Measurements from ENCODE around the gene FAHD2B. TPM values are rescaled to one million over a fixed set of nuclear protein-coding genes. Genes with fewer than 3 reads are reported as not detected.
"Not testable (repeated sequence)": the region's sequence is repeated elsewhere in the genome, so short reads cannot be mapped to it uniquely, and the experiment has no call there.

Gene FAHD2B, protein sequence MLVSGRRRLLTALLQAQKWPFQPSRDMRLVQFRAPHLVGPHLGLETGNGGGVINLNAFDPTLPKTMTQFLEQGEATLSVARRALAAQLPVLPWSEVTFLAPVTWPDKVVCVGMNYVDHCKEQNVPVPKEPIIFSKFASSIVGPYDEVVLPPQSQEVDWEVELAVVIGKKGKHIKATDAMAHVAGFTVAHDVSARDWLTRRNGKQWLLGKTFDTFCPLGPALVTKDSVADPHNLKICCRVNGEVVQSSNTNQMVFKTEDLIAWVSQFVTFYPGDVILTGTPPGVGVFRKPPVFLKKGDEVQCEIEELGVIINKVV
- 10 to 100 TPM in 6 of 10 donors, 1 to 10 TPM in 4; 5.9 to 16.1 (median 10.7) TPM for polyA plus RNA-seq (ENCODE audit: insufficient read length in 10 of 10)
- long read RNA-seq, donor 1, result 0 reads
- long read RNA-seq, donor 2, partial matches to known transcripts, result 8 of 9 reads
- long read RNA-seq, donor 2, other reads (novel, unspliced or antisense), result 0 of 9 reads
- long read RNA-seq, donor 3, result 0 reads
- long read RNA-seq, donor 4, result 0 reads
- long read RNA-seq, donor 5, partial matches to known transcripts, result 0 of 1 reads
- long read RNA-seq, donor 5, other reads (novel, unspliced or antisense), result 0 of 1 reads
- long read RNA-seq, donor 6, partial matches to known transcripts, result 0 of 1 reads
- long read RNA-seq, donor 6, other reads (novel, unspliced or antisense), result 0 of 1 reads
- long read RNA-seq, donor 7, partial matches to known transcripts, result 0 of 2 reads
- long read RNA-seq, donor 7, other reads (novel, unspliced or antisense), result 0 of 2 reads
- long read RNA-seq, donor 8, partial matches to known transcripts, result 0 of 1 reads
- long read RNA-seq, donor 8, other reads (novel, unspliced or antisense), result 0 of 1 reads
- long read RNA-seq, donor 9, result 0 reads

DNA sequence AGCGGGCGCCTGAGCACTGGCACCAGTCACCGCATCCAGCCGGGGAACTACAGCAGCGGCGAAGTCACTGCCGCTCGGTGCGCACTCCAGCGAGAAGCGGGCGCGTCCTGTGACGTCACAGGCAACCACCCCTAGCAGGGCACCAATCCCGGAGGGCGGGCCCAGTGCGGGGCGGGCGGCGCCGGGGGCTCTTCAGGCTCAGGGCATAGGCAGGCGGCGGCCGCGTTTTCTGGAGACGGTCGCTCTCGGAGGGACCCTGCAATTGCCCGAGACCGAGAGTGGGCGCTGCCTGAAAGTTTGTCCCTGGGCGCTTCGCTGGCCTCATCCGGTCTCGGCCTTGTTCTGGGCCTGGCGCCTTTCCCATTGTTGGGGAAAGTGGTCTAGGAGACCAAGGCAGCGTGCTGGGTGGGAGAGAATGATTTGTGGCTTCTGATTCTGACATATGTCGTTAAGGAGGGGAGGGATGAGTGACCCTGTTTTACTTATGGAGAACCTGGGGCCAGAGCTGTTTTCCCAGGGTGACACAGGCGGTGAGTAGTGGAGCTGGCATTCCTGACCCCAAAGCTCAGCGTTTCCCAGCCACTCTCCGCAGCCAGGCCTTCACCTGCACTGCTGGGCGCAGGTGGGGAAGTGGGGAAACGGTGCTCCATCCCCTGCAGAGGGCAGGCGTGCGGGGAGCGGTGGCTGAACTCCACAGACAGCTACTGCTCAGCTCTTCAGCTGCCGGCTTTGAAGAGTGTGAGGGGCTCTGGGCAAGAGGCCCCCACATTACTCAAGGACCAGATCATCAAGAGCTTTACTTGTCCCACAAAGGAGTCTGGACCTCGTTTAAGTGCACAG, at the start of gene FAHD2B:
TSS of gene FAHD2B (minus strand) at position 111 of the 840 bp plus-strand sequence. CDS start 3,176 bp downstream, outside the sequence.
- peak; percentile 59 to 80 (median 68) for DNase-seq

GRCh38 chr2:97144016-97144415, 49.3 kb upstream of the FAHD2B start:
- DNase-seq, result not testable (repeated sequence)

DNA sequence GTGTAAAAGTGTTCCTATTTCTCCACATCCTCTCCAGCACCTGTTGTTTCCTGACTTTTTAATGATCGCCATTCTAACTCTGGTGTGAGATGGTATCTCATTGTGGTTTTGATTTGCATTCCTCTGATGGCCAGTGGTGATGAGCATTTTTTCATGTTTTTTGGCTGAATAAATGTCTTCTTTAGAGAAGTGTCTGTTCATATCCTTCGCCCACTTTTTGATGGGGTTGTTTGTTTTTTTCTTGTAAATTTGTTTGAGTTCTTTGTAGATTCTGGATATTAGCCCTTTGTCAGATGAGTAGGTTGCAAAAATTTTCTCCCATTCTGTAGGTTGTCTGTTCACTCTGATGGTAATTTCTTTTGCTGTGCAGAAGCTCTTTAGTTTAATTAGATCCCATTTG, 34.4 kb upstream of the FAHD2B start:
- DNase-seq, result not testable (repeated sequence)

DNA sequence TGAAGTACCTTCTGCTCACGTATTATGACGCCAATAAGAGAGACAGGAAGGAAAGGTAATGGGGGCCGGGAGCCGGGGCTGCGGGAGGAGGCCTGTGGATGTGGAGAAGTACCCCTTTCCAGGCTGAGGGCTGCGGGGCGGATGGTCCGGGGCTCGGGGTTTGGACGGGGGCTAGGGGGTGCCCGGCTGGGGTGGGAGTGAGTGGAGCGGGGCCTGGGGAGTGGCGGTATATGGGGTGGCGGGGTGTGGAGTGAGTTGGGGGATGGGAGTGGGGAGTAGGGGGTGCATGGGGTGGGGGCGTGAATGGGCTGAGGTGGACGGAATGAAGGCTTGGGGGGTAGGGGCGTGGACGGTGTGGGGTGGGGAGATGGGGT, 19.2 kb upstream of the FAHD2B start:
- DNase-seq, result not testable (repeated sequence)

DNA sequence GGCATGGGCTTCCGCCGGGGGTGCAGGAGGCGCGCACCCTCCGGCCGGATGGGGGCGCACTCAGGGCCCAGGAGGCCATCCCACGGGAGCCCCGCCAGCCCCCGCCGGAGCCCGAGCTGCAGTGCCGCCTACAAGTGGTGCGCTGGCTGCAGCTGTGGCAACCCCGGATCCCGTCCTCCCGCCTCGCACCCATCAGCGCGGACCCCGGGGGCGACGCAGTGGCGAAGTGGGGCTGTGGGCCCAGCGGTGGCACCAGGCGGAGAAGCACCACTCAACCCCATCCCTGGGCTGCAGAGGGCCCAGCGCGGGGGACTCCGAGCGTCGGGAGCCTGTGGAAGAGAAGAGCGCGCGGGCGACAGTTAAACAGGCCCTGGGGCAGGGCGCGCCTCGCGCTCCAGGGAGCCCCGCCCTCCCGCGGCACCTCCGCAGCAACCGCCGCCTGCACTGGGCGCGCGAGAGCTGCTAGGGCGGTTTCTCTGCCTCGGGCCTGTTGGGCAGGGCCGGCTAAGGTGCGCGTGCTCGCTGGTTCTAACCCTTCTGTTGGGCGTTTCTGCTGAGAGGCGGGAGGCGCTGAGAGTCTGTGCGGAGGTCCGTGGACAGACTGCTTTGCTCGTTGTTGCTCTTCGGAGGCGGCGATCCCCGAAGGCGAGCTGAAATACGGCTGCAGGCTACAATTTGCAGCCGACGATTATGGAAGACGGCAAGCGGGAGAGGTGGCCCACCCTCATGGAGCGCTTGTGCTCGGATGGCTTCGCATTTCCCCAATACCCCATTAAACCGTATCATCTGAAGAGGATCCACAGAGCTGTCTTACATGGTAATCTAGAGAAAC, 18.6 kb upstream of the FAHD2B start, which contains the start of gene ANKRD36:
TSS of gene ANKRD36 (plus strand) at position 104 of the 832 bp plus-strand sequence. CDS start at position 691, 587 bp downstream.
- peak; percentile 78 to 92 (median 80) for DNase-seq

- peak; percentile 17 to 86 (median 44) for DNase-seq
These were observed 17.8 kb upstream of the FAHD2B start for GRCh38 chr2:97112320-97113049.

DNA sequence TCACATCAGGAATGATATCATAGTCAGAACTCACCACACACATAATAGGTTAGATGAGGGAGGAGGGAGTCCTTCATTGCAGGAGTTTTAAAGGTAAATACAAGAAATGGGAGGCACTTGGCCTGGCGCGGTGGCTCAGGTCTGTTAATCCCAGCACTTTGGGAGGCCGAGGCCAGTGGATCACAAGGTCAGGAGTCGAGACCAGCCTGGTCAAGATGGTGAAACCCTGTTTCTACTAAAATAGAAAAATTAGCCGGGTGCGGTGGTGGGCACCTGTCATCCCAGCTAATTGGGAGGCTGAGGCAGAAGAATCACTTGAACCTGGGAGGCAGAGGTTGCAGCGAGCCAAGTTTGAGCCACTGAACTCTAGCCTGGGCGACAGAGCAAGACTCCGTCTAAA, 16.6 kb upstream of the FAHD2B start:
- not testable (repeated sequence) for DNase-seq

DNA sequence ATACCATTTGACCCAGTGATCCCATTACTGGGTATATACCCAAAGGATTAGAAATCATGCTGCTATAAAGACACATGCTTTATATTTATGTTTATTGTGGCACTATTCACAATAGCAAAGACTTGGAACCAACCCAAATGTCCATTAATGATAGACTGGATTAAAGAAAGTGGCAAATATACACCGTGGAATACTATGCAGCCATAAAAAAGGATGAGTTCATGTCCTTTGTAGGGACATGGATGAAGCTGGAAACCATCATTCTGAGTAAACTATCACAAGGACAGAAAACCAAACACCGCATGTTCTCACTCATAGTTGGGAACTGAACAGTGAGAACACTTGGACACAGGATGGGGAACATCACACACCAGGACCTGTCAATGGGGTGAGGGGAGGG, 12.2 kb upstream of the FAHD2B start:
- DNase-seq, result not testable (repeated sequence)

DNA sequence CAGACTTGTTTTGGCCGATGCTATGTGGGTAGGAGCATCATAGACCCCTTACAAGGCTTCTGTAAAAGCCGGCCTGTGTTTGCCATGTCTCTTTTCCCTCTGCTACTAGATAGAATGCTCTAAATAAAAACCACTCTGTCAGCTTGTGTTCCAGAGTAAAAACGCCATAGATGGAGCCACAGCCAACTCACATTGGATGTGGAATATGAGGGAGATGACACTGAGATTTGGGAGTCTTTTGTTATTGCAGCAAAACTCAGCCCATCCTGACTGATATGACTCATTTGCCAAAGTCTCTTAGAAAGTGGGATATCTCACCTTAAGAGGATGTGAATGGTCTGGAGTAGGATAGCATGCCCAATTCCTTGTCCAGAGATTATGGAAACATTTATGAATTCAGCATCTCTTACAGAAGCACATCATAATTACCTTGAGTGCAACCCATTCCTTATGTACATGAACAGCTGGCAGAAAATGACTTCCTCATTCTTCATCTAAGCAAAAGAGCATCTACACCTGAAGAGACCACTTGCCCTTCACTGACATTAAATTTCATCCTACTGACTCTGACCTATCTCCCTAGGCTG, 4.2 kb upstream of the FAHD2B start:
- not testable (repeated sequence) for DNase-seq

GRCh38 chr2:97095661-97096060, 979 bp upstream of the FAHD2B start:
- no peak for DNase-seq

DNA sequence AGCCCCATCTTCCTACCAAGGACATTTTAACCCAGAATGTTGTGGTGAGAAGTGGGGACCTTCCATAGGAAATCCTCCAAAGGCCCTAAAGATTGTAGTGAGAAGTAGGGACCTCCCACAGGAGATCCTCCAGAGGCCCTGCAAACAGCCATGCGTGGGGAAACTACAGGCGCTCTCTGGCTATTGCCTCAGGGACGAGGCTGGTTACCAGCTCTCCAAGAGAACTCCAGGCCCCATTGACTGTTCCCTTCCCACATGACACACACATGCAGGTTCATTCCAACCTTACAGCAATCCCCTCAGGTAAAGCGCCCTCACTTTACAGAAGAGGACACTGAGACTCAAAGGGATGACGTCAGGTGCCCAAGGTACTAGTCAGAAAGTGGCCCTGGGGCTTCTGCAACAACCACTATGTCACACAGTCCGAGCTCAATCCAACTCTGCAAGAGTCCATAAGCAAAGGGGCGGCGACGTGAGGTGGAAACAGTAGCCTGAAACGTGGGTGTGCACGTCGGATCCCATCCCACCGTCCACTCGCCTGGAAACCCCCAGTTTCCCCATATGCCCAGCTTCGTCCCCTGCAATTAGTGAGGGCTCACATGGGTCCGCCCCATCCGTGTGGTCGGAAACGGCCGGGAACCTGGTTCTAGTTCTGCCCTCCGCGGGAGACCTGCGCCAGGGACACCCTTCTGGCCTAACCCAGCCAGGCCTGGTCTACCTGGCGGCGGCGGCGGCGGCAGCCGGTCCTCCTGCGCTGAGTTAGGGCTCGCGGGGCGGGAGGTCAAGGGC, 505 bp downstream of the FAHD2B start:
- DNase-seq, result peak in 1 of 3 donors; percentile 19

GRCh38 chr2:97092946-97093345, 1.7 kb downstream of the FAHD2B start:
- not testable (repeated sequence) for DNase-seq

DNA sequence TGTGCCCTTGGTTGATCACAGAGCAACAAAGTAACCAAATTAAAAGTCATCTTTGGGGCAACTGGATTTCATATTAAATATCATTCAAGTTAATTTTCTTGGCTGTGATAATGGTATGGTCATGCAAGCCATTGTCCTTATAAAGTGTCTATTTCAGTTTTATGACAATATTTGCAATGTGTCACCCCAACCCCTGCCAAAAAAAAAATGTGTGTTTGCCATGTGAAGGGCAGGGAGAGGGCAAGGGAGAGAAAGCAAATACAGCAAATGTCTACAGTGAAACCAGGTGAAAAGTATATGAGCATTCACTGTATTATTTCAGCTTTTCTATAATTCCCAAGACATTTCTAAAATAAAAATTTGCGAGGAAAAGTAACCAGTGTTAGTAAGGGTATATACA, 6.0 kb downstream of the FAHD2B start:
- DNase-seq, result not testable (repeated sequence)

DNA sequence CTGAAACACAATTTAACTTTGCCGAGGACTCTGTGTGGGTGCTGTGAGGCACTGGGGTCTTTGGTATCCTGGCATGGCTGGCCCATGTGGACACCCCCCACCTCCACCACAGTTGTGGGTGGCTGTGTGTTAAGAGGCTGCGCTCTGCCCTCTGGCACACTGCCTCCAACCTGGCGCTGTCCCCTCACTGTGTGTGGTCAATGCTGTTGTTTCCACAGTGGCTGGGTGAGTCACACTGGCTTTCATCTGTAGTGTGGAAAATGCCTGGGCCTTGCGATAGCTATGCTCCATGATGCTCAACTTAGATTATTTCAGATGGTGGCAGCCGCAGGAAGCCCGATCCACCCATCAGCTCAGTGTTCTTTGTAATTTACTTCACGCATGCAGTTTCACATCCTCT, 9.6 kb downstream of the FAHD2B start:
- DNase-seq, result not testable (repeated sequence)

DNA sequence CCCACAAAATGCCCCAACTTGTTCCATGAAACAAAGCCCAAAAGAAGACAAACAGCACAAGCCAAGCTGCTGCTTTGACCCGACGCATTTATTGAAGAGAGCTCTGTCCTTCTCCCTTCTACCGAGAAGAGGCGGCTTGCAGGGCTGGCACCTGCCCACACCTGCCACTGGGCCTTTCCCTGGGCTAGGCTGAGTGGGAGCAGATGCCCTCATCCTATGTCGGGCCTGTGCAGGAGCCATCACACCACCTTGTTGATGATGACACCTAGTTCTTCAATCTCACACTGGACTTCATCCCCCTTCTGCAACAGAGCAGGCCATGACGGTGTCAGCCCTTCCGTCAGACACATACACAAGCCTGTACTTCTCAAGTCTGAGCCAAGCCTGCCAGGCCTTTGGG, 11.2 kb downstream of the FAHD2B start:
- not testable (repeated sequence) for DNase-seq

GRCh38 chr2:97082206-97082605, 12.5 kb downstream of the FAHD2B start:
- DNase-seq, result not testable (repeated sequence)

DNA sequence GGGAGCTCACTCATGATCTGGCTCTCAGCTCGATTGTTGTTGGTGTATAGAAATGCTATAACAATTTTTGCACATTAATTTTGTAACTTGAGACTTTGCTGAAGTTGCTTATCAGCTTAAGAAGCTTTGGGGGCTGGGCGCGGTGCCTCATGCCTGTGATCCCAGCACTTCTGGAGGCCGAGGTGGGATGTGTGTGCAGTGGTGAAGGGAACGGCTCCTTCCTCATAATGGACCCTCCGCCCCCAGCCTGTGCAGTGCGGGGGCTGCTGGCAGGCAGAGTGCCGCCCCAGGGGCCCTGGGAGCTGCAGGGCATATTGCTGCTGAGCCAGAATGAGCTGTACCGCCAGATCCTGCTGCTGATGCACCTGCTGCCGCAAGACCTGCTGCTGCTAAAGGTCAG, 13.8 kb downstream of the FAHD2B start:
- DNase-seq, result not testable (repeated sequence)

GRCh38 chr2:97077213-97077612, 17.5 kb downstream of the FAHD2B start:
- not testable (repeated sequence) for DNase-seq

All from muscle of back (tissue), 13 donors.